HG02981 (cell line): ENCODE measurements around the gene CEP63.

Experiments used
- ATAC-seq: cut with Tn5 transposase; IDR thresholded peaks from one replicate; pipeline ENCODE4 v1.9.1; 2021; ENCODE audit warnings: mild to moderate bottlenecking, moderate library complexity; ENCODE audit not compliant: unreplicated experiment

CEP63 gene

GRCh38 chr3:134466331-134466730 is 19.5 kb upstream of the CEP63 start:
- no peak for ATAC-seq

- no peak for ATAC-seq
These were observed 17.3 kb upstream of the CEP63 start for GRCh38 chr3:134468519-134468918.

GRCh38 chr3:134471521-134472193 is 14.2 kb upstream of the CEP63 start:
- ATAC-seq, result no peak

- no peak for ATAC-seq
These were observed 13.0 kb upstream of the CEP63 start for GRCh38 chr3:134472831-134473230.

- no peak for ATAC-seq
These were observed 11.8 kb upstream of the CEP63 start for GRCh38 chr3:134473868-134474546.

GRCh38 chr3:134474956-134475355 is 10.9 kb upstream of the CEP63 start:
- ATAC-seq, result no peak

- ATAC-seq, result no peak
These were observed 9.6 kb upstream of the CEP63 start for GRCh38 chr3:134476306-134476705.

- no peak for ATAC-seq
These were observed 8.9 kb upstream of the CEP63 start for GRCh38 chr3:134477002-134477401.

GRCh38 chr3:134477938-134478337 is 7.9 kb upstream of the CEP63 start:
- ATAC-seq, result no peak

- ATAC-seq, result no peak
These were observed 5.3 kb upstream of the CEP63 start for GRCh38 chr3:134480546-134480945.

GRCh38 chr3:134481166-134481565 is 4.7 kb upstream of the CEP63 start:
- ATAC-seq, result no peak

- ATAC-seq, result no peak
These were observed 3.2 kb upstream of the CEP63 start for GRCh38 chr3:134482622-134483021.

GRCh38 chr3:134483195-134483900 is 2.5 kb upstream of the CEP63 start:
- ATAC-seq, result no peak

GRCh38 chr3:134485075-134485717 is 661 bp upstream of the CEP63 start:
- ATAC-seq, result peak; percentile 12

- ATAC-seq, result peak; percentile 16
These were observed 752 bp downstream of the CEP63 start for GRCh38 chr3:134486577-134487041.

GRCh38 chr3:134487406-134487805 is 1.5 kb downstream of the CEP63 start:
- no peak for ATAC-seq

- ATAC-seq, result no peak
These were observed 8.6 kb downstream of the CEP63 start for GRCh38 chr3:134494495-134494894.

GRCh38 chr3:134495980-134496379 is 10.1 kb downstream of the CEP63 start:
- no peak for ATAC-seq

- ATAC-seq, result no peak
These were observed 10.7 kb downstream of the CEP63 start for GRCh38 chr3:134496471-134497071.

GRCh38 chr3:134503266-134503665 is 17.4 kb downstream of the CEP63 start:
- ATAC-seq, result no peak

- ATAC-seq, result no peak
These were observed 18.3 kb downstream of the CEP63 start for GRCh38 chr3:134504132-134504531.
